WI38 (cell line): Measurements from ENCODE around the gene MCTP1.

Experiments
- H3K4me3 ChIP-seq: 2 replicates; pipeline ENCODE4 v1.5.1; 2011; ENCODE audit warnings: low read depth, mild to moderate bottlenecking, control low read depth, low read length
- CTCF ChIP-seq: IDR thresholded peaks from 2 replicates; pipeline ENCODE4 v1.5.1; 2012; ENCODE audit warnings: low read depth, mild to moderate bottlenecking, control low read depth, low read length

MCTP1 gene

GRCh38 chr5:95027151-95027721 lies 257.7 kb downstream of the MCTP1 start:
- no peak overlapping the region for H3K4me3 ChIP-seq

GRCh38 chr5:95026718-95027117 lies 258.2 kb downstream of the MCTP1 start:
- no peak for TF ChIP-seq CTCF
- H3K4me3 ChIP-seq, result no peak overlapping the region

More at GRCh38 chr5:95027151-95027721, 257.7 kb downstream of the MCTP1 start:
- TF ChIP-seq CTCF, result no peak

GRCh38 chr5:95022967-95023695 lies 261.8 kb downstream of the MCTP1 start:
- no peak overlapping the region for H3K4me3 ChIP-seq
- no peak for TF ChIP-seq CTCF

GRCh38 chr5:95020345-95020744 lies 264.5 kb downstream of the MCTP1 start:
- H3K4me3 ChIP-seq, result no peak overlapping the region
- no peak for TF ChIP-seq CTCF

GRCh38 chr5:95018946-95019345 lies 265.9 kb downstream of the MCTP1 start:
- no peak for TF ChIP-seq CTCF
- H3K4me3 ChIP-seq, result no peak overlapping the region

GRCh38 chr5:95018511-95018910 lies 266.4 kb downstream of the MCTP1 start:
- H3K4me3 ChIP-seq, result no peak overlapping the region
- TF ChIP-seq CTCF, result no peak

- H3K4me3 ChIP-seq, result no peak overlapping the region
- TF ChIP-seq CTCF, result no peak
These were observed 275.1 kb downstream of the MCTP1 start for GRCh38 chr5:95009812-95010211.
